Activated effector memory CD4-positive, alpha-beta T cell treated with anti-CD3 and anti-CD28 coated beads, Interleukin-2, amount 50 U/mL, for 16 hours (primary cell): ENCODE measurements around the gene TNC.

Experiments
- DNase-seq: peaks from one replicate; pipeline ENCODE4 v3.0.0-alpha.2; 2020

The TNC gene

DNA sequence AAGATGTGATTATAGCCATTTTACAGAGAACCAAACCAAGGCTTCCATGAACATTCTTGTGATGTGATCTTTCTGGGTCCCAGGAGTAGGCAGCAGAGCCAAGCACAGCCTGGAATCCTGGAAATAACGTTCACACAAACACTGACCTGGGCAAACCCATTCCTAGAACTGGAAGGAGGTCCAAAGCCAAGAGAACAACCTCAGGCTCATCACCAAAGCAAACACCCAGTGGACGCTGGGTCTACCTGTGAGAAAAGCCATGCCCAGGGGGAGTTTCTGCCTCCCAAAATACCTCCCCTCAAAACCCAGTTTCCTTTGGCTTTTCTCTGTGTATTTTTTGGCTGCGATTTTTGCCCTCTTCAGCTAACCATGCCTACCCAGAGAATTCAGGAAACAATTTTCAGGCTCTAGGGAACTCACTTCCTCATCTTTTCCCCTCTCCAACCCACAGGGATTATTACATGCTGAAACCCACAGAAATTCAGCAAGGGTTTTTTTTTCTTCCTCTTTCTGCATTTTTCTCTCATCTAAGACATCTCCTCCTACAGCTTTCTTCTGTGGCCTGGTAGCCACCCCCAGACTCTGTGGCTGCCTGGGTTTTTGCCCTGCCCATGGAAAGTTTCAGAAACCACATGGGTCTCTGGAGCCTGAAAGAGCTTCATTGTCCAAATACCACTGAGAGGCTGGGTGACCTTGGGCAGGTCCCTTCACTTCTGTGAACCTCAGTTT, 75.0 kb downstream of the TNC start:
- DNase-seq = no peak

DNA sequence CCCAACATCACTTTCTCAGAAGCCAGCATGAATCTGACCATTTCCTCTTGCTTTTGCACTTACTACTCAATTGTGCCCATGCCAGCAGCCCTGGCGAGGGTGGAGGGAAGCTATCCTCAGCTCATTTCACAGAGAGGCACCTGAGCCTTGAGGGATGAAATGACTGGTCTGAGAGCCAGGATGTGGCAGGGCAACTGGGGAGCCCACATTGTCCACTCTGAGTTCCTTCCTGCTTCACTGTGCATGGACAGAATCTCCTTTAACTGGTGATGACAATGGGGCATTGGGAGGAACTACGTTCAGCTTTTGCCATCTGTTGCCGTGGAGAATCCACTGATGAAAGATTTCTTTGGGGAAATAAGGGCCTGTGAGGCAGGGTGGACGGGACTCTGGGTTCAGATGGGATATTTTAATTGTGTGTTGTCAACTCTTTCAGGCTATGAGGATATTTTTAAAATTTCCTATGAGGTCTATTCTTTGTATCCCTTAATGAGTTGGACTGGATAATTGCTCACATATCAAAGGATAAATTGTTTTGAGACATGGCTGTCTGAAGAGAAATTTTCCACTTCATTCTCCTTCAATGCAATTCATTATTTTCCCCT, 78.3 kb downstream of the TNC start:
- DNase-seq = no peak

GRCh38 chr9:115038178-115038577, 79.8 kb downstream of the TNC start:
- DNase-seq = no peak

DNA sequence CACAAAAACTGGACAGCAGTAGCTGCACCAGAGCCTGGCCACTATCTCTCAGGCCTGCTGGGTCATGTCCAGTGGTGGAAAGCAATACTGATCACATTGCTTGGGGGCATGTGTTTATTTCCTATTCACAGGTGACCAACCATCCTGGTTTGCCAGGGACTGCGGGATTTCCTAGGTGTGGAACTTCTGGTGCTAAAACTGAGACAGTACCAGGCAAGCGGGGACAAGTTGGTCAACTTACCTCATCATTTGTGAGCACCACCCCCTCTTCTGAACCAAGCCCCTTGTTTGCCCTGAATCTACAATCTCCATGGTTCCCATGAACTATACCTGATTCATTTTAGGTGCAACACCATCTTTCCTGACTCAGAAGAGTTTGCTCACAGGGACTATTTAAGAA, 81.3 kb downstream of the TNC start:
- DNase-seq = no peak

DNA sequence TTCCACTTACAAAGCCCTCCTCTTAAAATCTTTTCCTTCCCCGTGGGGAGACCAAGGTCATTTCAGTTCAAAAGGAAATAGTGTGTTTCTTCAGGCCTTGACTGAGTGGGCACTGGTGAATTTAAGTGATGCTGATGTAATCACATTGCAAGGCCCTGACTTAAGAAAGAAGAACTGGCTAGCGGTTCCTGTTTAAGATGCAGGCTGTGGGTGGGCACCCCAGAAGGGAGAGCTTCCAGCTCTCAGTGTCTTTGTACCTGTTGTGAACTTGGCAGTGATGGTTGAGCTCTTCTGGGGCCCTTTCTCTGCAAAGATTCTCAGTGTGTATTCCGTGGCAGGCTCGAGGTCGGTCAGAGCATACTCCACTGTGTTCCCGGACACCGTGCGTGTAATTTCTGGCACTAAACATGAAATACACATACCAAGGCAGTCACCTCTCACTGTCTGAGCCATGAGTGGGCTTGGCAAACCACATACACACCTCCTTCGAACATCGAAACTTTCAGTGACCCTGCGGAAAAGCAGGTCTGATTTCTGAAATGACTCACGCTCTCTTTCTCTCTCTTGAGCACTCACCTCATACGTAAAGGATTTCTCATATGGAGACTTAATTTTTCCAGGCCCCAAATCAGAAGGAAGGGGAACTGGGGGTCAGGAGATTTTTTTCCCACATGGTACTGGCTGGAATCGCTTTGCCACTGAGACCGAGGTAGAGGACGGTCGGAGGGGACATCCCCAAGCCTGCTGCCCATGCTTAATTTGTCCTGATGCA, 81.9 kb downstream of the TNC start:
- DNase-seq = peak; percentile 73

- no peak for DNase-seq
Measured at GRCh38 chr9:115034801-115035200, 83.2 kb downstream of the TNC start.

GRCh38 chr9:115033800-115034199, 84.2 kb downstream of the TNC start:
- no peak for DNase-seq

- DNase-seq = no peak
Measured at GRCh38 chr9:115032296-115032695, 85.7 kb downstream of the TNC start.

DNA sequence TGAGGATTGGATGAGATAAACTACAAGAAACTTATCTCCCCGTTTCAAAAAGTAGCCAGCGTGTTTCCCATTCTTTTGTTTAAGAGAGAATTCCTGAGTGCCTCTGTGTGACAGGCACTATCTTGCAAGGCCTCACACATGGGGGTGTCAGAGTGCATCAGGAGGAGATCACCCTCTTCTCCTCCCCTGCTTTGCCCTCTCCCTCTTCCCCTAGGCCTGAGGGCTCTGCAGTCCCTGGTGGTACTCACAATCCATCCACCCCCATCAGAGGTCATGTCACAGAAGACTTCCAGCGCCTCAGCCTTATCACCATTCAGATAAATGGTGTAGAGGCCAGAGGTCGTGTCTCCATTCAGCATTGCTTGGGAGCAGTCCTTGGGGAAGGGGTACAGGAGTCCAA, 88.0 kb downstream of the TNC start:
- no peak for DNase-seq

GRCh38 chr9:115025721-115026120, 92.2 kb downstream of the TNC start:
- no peak for DNase-seq

DNA sequence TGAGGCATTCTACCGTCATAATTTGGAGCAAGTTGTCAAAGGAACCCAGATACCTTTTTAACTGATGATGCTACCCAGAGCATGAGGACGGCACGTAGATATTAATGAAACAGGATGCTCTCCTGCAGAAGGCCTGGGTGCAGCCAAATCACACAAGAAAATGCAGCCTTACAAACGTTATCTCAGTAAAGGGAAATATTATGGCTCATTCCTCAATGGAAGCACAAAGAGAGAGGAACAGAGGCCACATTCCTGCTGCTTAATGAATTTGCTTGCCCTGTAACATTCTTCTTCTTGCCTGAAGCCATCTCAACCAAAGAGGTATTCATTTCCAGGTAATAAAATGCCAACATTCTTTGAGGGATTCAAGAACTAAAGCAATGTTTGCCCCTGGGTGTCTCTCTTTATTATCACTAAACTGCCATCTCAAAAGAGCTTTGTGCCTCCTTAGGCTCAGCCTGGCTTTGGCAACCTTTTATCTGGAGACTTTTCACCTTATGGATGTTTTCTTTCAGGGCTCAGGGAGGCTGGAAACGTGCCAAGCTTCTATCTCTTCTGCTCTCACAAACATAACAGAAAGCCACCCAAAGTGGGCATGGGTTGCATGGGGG, 92.9 kb downstream of the TNC start:
- DNase-seq = no peak

DNA sequence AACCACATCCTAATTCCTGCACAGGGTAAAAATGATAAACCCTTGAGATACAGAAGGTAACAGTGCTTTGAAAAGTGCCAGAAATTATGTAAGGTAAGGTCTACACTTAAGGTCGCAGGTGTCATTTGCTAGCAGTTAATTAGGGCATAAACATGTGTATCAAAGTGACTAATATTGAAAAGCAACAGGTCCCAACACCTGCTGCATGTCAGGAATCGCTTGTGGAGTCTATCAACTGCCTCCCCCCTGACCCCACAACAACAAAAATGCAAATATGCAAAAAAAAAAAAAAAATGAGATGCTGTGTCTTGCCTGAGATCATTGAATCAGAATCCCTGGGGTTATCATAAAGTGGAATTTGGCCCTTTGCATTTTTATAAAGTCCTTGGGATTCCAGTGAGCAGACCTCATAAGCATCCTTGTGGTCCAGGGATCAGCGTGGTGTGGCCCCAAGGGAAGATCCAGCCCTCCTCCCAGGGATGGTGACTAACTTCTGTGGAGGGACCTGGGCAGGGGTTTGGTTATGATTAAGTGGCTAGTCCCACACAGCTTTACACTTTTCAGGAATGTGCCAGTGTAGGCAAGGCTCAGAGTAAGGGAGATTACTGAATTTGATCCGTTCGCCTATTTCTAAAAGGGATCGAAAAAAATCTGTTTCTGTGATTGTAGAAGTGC, 95.1 kb downstream of the TNC start:
- no peak for DNase-seq

GRCh38 chr9:115018547-115019435, 99.2 kb downstream of the TNC start:
- DNase-seq = no peak

GRCh38 chr9:115016344-115016743, 101.6 kb downstream of the TNC start:
- DNase-seq = no peak

DNA sequence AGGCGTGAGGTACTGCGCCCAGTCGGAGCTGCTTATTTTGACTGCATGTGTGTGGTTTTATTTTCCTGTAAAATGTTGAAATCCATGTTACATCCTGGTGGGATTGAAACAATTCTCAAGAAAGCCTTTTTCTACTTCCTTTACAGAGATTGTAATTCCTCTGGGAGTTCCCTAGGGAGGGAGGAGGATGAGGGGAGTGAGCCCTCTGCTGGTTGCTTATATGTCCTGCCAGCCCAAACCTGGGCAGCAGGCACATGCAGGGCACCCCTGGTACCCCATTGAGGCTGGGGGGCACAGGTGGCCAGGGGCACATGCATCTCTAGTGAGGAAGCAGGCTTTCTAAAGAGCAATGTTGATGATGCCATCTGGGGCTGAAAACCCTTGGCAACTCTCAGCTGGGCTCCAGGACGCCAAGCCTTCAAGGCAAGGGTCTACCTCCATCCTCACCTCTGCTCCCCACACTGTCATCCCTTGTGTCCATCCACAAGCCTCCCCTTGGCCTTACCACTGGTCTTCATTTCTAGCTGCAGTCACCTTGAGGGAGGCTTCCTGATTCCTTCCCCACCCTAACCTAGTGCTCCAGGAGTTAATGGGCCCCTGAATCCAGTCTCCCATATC, 102.8 kb downstream of the TNC start:
- DNase-seq = no peak

DNA sequence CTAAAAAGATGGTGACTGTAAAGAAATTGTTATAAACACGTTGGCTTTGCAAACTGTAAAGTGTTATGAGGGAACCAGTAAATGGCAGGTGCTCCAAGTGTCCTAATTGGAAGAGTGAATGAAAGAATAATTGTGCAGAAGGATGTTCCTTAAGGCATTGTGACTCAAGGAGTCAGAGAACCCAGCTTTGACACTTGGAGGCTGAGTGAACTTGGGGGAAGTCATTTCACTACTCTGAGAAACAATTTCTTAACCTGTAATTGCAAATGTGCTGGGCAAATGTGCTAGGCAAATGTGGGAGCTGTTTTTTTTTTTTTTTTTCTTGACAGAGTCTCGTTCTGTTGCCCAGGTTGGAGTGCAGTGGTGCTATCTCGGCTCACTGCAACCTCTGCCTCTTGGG, 103.5 kb downstream of the TNC start:
- no peak for DNase-seq

DNA sequence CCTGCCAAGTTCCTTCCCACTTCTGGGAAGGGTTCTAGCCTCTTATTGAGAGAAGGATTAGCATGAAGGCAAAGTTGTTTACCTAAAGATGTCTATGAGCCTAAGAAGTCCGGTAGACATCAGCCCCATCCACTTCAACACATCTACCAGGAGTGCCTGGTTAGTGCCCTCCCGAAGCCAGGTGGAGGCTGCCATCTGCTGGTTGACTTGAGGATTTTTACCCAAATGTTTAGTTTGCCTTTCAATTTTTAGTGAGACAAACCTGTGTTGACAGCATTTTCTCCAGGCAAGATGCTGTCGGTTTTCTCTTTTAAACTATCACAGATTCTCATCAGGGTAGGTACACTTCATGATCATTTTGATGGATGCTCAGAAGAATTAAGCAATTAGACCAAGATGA, 104.0 kb downstream of the TNC start:
- DNase-seq = peak; percentile 91

DNA sequence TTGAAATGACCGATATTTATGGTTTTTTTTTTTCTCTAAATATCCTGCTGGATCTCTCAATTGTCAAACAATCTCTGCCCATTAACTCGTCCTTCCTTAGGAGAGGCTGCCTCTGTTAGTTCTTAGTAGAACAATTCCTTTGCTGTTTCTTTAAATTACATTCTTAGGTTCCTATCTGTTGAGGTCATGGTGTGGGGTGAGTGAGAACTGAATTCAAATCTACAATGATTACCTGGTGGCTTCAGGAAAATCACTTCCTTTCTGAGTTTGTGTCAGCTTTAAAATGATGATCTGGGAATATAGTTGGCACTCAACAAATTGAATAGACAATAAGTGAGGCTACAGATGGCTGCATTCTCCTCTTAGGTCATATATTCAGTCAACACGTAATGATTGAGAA, 105.5 kb downstream of the TNC start:
- DNase-seq = no peak

DNA sequence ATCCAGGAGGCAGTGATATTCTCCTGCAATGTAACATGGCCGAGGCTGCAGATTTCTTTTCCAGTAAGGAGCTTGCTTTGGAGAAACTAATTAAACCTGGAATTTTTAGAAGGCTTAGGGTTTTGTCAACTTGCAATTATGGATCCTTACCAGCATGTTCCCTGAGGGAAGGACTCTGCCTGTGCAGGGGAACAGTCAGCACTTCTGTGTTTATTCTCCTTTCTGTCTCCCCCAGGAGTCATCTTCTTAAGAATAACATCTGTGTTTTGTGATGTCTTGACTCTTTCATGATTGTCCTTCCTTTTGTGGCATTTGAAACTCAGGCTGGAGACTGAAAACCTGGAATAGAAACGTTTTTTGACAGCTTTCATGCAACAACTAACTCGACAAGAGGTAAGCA, 107.1 kb downstream of the TNC start:
- DNase-seq = no peak

GRCh38 chr9:115008536-115009270, 109.3 kb downstream of the TNC start:
- no peak for DNase-seq

GRCh38 chr9:115006660-115007059, 111.3 kb downstream of the TNC start:
- DNase-seq = peak; percentile 68
